ENCODE data around the gene CLIP4.
A peak's percentile ranks its signal among the peaks of the same experiment; 100 is the strongest.

Gene CLIP4

GRCh38 chr2:29219374-29219773 lies 104.2 kb downstream of the CLIP4 start:
- FAIRE-seq = no peak
- DNase-seq (ENCODE audit: low spot score) = no peak

- DNase-seq (ENCODE audit: low spot score) (no peak), FAIRE-seq (no peak)
These were observed 105.5 kb downstream of the CLIP4 start for GRCh38 chr2:29220506-29221270.

GRCh38 chr2:29222381-29223179 lies 107.4 kb downstream of the CLIP4 start:
- FAIRE-seq (peak; percentile 44), DNase-seq (ENCODE audit: low spot score) (no peak)

GRCh38 chr2:29223257-29223656 lies 108.0 kb downstream of the CLIP4 start:
- no peak for DNase-seq (ENCODE audit: low spot score)
- FAIRE-seq = no peak

- FAIRE-seq (peak; percentile 90), DNase-seq (ENCODE audit: low spot score) (peak; percentile 76)
These were observed 108.9 kb downstream of the CLIP4 start for GRCh38 chr2:29223851-29224692.

GRCh38 chr2:29224693-29225551 lies 109.7 kb downstream of the CLIP4 start:
- no peak for DNase-seq (ENCODE audit: low spot score)
- peak; percentile 55 for FAIRE-seq

GRCh38 chr2:29225814-29226213 lies 110.6 kb downstream of the CLIP4 start:
- no peak for DNase-seq (ENCODE audit: low spot score)
- FAIRE-seq = no peak

GRCh38 chr2:29226375-29226774 lies 111.2 kb downstream of the CLIP4 start:
- DNase-seq (ENCODE audit: low spot score) (no peak), FAIRE-seq (no peak)

GRCh38 chr2:29226808-29227207 lies 111.6 kb downstream of the CLIP4 start:
- DNase-seq (ENCODE audit: low spot score) = no peak
- peak; percentile 58 for FAIRE-seq

GRCh38 chr2:29227935-29228675 lies 112.9 kb downstream of the CLIP4 start:
- FAIRE-seq (no peak), DNase-seq (ENCODE audit: low spot score) (peak; percentile 48)

- DNase-seq (ENCODE audit: low spot score) (no peak), FAIRE-seq (no peak)
These were observed 113.7 kb downstream of the CLIP4 start for GRCh38 chr2:29228947-29229346.

- DNase-seq (ENCODE audit: low spot score) (no peak), FAIRE-seq (no peak)
These were observed 114.4 kb downstream of the CLIP4 start for GRCh38 chr2:29229640-29230039.

- DNase-seq (ENCODE audit: low spot score) (no peak), FAIRE-seq (no peak)
These were observed 116.8 kb downstream of the CLIP4 start for GRCh38 chr2:29232041-29232440.

GRCh38 chr2:29233428-29233827 lies 118.2 kb downstream of the CLIP4 start:
- FAIRE-seq (no peak), DNase-seq (ENCODE audit: low spot score) (no peak)

- no peak for DNase-seq (ENCODE audit: low spot score)
- FAIRE-seq = no peak
These were observed 120.2 kb downstream of the CLIP4 start for GRCh38 chr2:29235411-29235810.

GRCh38 chr2:29236074-29236473 lies 120.9 kb downstream of the CLIP4 start:
- DNase-seq (ENCODE audit: low spot score) (no peak), FAIRE-seq (no peak)

GRCh38 chr2:29238497-29238896 lies 123.3 kb downstream of the CLIP4 start:
- peak; percentile 73 for FAIRE-seq
- peak; percentile 82 for DNase-seq (ENCODE audit: low spot score)
